Fibroblast of pulmonary artery (primary cell): ENCODE measurements around the gene LIN54.

Source experiments
- DNase-seq: peaks from one replicate; pipeline ENCODE4 v3.0.0-alpha.2; 2010; ENCODE audit warnings: low read depth
- H3K4me3 ChIP-seq: replicated peaks from 2 replicates; pipeline ENCODE4 v1.5.1; 2011; ENCODE audit warnings: low read depth, mild to moderate bottlenecking, control low read depth, low read length, moderate library complexity
- TF ChIP-seq, protein P1 (sequence below): IDR thresholded peaks from 2 replicates; pipeline ENCODE4 v1.5.1; 2011; ENCODE audit warnings: mild to moderate bottlenecking, control low read depth, low read length, inconsistent platforms; ENCODE audit errors: missing control alignments

The LIN54 gene

DNA sequence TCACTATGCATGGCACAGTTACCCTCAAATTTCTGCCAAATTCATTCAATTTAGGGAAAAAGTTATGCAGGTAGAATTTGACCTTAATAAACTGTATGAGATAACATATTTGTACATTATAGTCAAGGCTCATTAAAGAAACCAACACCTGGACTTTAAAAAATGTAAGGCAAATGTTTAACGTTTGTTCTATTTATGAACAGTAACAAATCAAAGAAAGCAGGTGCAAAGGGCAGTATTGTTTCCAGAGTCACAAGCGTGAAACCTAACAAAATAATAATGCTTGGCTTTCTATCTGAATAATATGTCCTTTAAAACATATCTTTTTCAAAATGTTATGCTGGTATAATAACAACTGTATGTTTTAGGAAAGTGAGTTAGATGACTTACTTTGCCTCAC, 41.2 kb downstream of the LIN54 start:
- H3K4me3 ChIP-seq, result no peak overlapping the region
- TF ChIP-seq, protein P1, sequence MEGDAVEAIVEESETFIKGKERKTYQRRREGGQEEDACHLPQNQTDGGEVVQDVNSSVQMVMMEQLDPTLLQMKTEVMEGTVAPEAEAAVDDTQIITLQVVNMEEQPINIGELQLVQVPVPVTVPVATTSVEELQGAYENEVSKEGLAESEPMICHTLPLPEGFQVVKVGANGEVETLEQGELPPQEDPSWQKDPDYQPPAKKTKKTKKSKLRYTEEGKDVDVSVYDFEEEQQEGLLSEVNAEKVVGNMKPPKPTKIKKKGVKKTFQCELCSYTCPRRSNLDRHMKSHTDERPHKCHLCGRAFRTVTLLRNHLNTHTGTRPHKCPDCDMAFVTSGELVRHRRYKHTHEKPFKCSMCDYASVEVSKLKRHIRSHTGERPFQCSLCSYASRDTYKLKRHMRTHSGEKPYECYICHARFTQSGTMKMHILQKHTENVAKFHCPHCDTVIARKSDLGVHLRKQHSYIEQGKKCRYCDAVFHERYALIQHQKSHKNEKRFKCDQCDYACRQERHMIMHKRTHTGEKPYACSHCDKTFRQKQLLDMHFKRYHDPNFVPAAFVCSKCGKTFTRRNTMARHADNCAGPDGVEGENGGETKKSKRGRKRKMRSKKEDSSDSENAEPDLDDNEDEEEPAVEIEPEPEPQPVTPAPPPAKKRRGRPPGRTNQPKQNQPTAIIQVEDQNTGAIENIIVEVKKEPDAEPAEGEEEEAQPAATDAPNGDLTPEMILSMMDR, result no peak
- no peak for DNase-seq

DNA sequence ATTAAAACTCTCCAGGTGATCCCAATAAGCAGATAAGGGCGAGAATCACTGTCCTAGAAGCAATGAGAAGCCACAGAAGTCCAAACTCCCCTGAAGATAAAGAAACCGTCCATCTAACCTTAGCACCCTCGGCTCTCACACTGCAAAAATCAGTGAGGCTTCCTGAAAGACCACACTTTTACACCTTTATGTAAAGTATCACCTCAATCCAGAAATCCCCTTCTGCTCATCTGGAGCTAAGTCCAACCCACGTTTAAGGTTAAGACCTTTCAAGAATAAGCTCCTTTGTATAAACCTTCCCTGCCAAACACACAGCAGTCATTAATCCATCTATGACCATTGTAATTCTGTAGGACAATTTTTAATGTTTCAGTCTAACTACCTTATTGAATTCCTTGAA, 41.7 kb downstream of the LIN54 start:
- DNase-seq, result no peak
- TF ChIP-seq, protein P1, result no peak
- H3K4me3 ChIP-seq, result no peak overlapping the region

DNA sequence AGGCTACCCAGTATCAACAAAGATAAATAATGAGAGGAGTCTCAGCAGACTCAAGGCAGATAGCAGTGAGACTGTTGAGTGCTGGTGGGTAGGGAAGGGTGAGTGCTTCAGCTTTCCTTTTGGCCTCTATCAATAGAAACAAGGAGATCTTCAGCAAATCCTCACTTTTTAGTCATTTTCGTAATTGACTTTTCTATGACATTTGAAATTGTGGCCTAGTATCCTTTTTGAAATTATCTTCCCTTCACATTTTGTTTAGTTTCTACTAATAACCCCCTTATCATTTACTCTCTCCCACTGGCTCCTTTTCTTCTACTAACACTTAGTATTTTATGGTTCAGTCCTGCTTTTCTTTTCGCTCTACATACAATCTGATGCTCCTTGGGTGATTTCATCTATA, 44.9 kb downstream of the LIN54 start:
- no peak for DNase-seq
- TF ChIP-seq, protein P1, result no peak
- no peak overlapping the region for H3K4me3 ChIP-seq

DNA sequence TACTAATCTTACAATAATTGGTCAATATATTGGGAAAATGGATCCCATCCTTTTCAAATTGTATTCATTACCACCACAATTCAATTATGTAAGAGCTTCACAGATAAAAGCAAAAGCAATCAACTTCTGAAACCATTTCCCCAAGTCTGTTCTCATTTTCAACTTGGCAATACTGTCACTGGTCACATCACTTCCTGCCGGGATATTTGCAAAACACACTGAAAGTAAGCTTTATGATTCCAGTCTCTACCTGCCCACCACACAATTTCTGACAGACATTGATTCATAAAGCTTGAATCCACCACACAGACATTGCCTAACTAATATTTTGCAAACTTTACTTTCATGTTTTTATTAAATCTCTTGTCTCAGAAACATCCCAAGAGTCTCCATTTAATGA, 53.6 kb downstream of the LIN54 start:
- no peak overlapping the region for H3K4me3 ChIP-seq
- DNase-seq, result no peak
- TF ChIP-seq, protein P1, result no peak

DNA sequence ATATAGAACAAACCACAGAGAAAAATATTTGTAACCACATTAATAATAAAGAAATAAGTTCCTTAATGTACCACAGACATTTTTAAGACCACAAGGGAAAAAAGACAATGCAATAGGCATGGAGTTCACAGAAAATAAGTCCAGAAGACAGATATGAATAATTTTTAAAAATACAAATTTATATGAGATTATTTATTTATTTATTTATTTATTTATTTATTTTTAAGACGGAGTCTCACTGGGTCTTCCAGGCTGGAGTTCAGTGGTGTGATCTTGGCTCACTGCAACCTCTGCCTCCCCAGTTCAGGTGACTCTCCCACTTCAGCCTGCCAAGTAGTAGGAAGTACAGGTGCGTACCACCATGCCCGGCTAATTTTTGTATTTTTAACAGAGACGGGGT, 56.4 kb downstream of the LIN54 start:
- DNase-seq, result no peak
- H3K4me3 ChIP-seq, result no peak overlapping the region
- TF ChIP-seq, protein P1, result no peak

DNA sequence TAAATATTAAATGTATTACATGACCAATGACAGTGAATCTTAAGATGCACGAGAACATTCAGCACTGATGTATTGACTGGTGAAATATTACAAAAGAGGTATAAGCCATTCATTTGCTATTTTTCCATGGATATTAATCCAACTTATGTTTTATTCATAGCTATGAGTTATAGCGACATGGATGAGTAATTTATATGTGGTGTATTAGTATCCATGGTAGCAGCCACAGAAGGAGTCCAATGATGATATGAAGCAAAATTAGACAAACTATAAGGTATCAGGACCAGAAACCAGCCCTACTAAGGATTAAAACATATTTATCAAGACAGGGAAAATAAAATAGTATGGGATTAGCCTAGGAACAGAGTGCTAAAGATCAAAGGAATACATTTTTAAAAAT, 59.4 kb downstream of the LIN54 start:
- DNase-seq, result no peak
- TF ChIP-seq, protein P1, result no peak
- no peak overlapping the region for H3K4me3 ChIP-seq

DNA sequence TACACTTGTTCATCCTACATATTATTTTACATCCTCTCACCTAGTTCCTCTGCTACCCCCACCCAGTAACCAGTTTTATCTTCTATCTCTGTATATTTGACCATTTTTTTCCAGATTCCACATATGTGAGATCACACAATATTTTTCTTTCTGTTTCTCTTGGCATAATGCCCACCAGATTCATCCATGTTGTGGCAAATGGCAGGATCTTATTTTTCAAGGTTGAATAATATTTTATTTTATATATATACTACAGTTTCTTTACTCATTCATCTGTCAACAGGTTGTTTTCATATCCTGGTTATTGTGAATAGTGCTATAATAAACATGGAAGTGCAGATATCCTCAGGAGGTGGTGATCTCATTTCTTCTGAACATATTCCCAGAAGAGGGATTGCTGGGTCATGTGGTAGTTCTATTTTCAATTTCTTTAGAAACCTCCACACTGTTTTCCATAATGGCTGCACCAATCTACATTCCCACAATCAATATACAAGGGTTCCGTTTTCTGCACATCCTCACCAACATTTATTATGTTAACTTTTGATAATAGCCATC, 61.9 kb downstream of the LIN54 start:
- DNase-seq, result peak; percentile 58
- no peak overlapping the region for H3K4me3 ChIP-seq
- TF ChIP-seq, protein P1, result no peak
